CD4-positive, alpha-beta T cell treated with Interleukin-15 for 1 hour (primary cell): ENCODE data around the gene NFIC.
"Not testable (repeated sequence)": the region's sequence is repeated elsewhere in the genome, so short reads cannot be mapped to it uniquely, and the experiment has no call there.

ENCODE experiments used
- DNase-seq: peaks from one replicate; pipeline ENCODE4 v3.0.0-alpha.2; 2020

Gene NFIC

DNA sequence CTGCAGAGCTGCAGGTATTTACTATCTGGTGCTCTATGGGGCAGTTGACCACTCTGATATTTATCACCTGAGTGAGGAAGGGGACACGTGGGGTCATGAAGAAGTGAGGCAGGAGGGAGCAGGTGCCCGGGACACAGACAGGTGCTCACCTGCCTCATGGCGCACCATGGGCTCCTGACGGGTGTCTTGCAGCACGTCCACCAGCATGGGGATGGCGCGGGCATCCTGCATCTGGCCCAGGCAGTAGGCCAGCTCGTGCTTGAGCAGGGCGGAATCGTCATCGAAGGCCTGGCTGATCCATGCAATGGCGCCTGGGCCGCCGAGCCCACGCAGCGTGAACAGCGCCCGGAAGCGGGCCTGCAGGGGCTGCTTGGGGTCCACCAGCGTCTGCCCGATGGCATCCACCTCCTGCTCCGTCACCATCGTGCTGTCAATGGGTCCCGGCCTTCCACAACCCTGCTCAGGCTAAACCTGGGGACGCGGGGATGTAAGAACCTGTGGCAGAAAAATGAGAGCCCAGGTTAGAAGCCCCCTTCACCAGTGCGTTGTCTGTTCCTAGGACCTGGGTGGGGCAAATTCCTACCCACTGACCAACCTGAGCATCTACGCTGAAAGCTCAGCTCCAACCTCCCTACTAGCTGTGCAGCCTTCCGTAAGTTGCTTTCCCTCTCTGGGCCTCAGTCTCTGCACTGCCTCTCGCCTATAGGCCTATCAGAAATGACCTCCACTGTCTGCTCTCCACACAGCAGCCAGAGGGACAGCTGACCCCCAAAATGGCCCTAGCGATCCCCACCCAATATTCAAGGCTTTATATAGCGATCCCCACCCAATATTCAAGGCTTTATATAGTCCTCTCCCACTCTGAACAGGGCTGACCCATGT, 130.2 kb downstream of the NFIC start:
- no peak for DNase-seq

DNA sequence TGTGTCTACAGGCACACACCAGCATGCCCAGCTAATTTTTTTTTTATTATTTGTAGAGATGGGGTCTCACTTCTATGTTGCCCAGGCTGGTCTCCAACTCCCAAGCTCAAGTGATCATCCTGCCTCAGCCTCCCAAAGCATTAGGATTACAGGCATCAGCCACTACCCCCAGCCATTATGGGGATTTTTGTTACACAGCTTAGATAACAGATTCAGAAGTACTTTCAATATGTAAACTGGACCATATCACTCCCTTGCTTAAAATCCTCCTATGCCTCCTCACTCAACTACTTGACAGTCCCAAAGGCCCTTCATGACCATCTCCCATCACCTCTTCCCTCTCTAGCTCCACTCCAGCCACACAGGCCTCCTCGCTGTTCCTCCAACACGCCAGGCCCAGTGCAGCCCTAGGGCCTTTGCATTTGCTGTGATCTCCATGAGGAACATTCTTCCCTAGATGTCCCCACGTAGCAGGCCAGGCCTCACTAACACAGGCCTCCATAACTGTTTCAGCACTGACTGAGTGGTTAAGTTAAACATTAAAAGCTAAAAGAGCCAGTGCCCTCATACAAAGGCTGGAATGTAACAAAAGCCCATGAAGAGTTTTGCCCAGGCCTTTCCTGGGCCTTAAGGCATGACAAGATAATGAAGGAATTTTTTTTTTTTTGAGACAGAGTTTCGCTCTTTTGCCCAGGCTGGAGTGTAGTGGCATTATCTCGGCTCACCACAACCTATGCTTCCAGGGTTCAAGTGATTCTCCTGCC, 131.6 kb downstream of the NFIC start:
- no peak for DNase-seq

DNA sequence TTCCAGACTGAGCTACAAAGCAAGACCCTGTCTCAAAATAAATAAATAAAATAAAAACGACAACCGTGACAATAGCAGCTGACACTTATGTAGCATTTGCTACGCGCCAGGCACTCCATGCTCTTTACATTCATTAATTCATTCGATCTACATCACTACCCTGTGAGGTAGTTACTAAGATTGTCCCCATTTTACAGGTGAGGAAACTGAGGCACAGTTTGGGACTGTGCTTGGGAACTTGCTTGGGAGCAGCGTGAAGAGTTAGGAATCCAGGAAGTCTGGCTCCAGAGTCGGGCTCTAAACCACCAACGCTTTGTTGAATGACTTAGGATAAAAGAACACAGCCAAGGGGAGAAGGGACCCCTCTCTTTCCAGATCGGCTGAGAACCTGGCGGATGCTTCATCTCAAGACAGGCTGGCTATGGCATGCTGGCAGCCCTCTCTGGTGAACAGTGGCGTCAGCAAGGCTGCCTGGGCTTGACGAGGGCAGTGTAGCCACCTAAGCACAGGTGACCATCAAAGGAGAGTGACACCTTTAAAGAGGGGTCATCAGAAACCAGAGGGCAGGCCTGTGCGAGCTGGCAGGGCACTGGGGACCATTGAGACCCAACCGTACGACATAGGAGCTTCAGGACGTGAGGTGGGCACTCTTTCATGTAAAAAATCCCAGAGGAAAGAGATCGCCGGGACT, 133.5 kb downstream of the NFIC start:
- DNase-seq = no peak

DNA sequence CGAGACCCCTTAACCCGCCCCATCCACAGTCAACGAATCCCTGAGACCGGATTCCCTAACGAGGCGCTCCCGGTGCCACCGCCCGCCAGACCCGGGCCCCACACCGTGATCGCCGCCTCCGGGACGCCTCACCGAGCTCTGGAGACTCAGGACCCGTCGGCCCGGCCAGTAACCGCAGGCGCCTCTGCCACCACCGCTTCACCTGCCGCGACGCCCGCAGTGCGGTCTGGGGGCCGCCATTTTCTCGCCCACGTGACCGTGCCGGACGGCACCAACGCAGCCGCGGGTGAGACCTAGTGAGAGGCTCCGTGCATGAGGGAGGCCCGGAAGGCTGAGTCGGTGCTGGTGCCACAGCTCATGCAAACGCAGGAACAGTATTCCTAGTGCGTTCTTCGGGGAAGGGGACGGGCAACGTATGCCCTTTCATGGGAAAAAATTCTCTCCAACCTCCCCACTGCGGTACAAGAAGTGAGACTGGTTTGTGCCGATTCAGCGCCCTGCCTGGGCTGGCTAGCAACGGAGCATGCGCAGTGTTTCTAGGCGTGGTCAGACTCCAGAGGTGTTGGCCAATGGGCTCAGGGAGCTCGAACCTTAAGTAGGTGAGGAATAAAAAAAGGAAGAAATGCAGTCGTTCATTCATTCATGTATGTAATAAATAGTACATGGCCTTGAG, 134.2 kb downstream of the NFIC start, which contains the start of gene DOHH:
Gene DOHH, minus strand, starts transcription at position 246 of the 673 bp plus-strand sequence. CDS start 3,860 bp downstream, outside the sequence.
- peak; percentile 96 for DNase-seq

DNA sequence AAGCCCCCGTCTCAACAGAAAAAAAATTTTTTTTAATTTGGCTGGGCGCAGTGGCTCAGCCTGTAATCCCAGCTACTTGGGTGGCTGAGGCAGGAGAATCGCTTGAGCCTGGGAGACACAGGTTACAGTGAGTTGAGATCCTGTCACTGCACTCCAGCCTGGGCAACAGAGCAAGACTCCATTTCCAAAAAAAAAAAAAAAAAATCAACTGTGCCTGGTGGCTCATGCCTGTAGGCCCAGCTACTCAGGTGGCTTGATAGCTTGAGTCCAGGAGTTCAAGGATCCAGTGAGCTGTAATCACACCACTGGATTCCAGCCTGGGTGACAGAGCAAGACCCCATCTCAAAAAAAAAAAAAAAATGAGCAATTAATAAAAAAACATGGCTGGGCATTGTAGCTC, 135.4 kb downstream of the NFIC start:
- no peak for DNase-seq

DNA sequence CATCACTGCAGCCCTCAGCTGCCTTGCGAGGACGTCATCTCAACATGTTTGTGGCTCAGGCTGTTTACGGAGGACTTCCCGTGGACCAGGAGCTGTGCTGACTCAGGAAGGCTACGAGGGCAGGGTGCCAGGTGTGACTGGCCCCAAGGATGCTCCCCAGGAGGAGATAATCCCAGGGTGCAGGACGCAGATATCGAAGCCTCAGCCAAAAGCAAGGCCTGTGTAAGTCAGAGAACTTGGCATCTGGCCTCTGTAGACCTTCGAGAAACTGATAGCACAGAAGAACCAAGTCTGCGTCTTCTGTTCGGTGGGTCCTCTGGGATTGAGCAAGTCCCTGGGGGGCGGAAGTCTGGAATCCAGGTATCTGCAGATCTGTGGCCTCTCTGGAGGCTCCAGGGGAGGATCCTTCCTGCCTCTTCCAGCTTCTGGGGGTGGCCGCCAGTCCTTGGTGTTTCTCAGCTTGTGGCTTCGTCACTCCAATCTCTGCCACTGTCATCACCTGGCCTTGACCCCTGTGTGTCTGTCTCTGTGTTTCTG, 136.7 kb downstream of the NFIC start:
- DNase-seq = no peak

DNA sequence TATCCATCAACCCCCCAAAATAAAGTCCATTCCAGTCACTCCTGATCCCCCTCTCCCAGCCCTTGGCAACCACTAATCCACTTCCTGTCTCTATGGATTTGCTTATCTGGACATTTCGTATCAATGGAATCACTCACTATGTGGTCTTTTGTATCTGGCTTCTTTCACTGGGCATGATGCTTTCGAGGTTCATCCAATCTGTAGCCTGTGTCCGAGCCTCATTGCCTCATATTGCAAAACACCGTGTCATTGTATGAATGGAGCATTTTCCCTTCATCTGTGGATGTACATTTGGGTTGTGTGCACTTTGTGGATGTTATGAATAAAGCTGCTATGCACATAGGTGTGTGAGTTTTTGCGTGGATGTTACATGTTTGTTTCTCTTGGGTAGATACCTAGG, 138.4 kb downstream of the NFIC start:
- no peak for DNase-seq

DNA sequence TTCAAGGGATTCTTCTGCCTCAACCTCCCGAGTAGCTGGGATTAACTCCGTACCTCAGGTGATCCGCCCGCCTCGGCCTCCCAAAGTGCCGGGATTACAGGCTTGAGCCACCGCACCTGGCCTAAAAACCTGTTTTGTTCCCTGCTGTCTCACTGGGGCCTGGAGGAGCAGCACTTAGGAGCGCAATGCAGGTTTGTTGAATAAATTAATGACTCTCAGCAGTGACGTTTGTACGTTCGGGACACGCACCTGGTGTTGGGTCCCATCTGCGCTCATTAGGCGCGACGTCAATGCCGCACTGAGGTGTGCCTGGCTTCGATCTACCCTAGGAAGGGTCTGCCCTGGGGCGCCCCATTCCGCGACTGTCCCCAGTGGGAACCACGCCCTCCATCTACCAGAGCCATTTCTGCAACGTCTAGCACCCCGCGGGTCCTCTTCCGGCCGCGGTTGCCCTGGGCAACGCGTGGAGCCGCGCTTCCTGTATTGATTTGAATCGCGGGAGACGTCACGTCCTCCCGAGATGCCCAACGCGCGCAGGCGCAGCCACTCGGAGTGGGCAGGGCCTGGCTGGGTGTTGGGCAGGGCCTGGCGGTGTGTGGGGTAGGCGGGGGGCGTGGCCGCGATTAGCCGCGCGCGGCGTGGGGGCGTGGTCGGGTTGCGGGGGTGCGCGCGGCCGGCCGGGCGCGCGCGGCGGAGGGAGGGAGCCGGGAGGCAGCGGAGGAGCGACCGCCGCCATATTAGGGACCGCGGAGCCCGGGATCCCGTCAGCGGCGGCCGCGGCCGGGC, 139.4 kb downstream of the NFIC start, which contains the start of gene FZR1:
Gene FZR1, plus strand, starts transcription at position 714 of the 786 bp plus-strand sequence. CDS start 16,679 bp downstream, outside the sequence.
- DNase-seq = peak; percentile 100

DNA sequence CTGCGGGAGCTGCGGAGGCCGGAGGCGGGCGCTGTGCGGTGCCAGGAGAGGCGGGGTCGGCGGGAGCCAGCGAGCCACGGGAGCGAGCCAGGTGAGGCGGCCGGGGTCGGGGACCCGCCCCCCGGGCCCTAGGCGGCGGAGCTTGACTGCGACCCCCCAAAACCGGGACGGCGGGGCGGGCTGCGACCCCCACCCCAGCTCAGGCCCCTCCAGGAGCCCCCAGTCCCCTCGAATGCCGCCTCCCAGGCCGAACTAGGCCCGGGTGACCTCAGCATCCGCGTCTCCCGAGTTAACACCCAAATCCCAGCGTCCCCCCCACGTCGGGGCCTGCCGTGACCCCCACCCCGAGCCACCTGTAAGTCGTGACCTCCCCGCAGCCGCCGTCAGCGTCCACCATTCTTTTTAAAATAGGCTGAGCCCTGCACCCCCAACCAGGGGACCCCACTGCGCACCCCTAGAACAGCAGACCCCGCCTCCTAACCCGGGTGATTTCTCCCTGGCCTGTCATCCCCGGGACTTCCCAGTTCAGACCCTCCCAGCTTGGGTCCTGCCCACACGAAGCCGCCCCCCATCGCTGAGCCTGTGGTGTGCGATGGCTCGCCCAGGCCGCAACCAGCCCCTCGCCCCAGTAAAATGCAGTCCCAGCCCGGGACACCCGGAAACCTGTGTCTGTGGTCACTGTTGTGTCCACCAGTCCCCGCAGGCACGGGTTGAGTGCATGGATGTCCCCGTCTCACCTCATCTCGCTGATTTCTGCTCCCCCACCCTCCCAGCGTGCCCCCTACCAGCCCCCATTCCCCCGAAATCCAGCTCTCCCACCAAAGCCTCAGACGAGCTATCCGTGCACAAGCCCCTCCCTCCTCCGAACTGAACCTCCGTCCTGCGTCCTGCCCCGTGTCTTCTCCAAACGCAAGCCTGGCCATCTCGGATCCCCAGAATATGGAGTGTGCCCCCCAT, 140.3 kb downstream of the NFIC start:
- DNase-seq = peak; percentile 55

DNA sequence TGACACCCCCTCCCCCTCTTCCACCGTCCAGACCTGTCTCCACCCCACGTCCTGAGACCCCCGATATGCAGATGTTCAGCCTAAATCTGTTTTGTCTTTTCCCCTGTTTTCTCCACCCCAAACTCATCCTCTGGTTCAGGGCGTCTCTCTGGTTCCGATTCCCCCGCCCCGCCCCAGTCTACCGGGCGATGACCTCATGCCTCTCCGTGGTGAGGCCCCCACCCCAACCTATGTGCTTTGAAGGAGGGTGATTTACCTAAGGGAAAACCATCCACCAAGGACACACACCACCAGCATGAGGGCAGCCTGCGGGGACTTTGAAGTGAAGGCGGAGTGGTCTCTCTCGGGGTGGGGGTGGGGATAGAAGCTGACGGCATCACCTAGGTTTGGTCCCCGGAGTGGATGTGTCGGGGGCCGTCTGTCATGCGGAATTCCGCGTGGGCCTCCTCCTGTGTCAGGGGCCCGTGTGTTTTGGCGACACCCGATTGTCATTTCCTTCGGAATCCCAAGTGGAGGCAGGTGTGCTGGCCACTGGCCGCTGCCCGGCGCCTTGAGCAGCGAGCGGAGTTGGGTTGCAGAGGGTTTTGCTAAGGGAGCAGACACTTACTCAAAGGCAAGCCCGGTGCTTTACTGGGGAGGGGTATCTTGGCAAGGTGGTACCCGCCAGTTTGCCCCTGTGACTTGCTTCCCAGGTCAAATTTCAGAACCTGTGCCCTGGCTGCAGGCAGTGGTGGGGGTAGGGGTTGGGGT, 141.2 kb downstream of the NFIC start:
- peak; percentile 51 for DNase-seq

DNA sequence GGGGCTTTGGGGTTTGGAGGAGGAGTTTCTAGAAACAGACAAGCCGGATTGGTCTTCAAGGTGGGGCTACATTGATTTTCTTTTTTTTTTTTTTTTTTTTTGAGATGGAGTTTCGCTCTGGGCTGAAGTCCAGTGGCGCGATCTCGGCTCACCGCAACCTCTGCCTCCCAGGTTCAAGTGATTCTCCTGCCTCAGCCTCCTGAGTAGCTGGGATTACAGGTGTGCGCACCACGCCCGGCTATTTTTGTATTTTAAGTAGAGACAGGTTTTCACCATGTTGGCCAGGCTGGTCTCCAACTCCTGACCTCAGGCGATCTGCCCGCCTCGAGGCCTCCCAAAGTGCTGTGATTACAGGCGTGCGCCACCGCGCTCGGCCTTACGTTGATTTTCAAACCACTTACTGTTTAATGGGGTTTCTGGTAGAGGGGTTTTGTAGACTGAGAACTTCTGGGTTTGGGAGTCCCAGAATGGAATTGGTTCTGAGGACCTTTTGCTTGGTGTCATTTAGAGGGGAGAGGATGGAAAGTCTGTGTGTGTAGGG, 141.8 kb downstream of the NFIC start:
- not testable (repeated sequence) for DNase-seq

DNA sequence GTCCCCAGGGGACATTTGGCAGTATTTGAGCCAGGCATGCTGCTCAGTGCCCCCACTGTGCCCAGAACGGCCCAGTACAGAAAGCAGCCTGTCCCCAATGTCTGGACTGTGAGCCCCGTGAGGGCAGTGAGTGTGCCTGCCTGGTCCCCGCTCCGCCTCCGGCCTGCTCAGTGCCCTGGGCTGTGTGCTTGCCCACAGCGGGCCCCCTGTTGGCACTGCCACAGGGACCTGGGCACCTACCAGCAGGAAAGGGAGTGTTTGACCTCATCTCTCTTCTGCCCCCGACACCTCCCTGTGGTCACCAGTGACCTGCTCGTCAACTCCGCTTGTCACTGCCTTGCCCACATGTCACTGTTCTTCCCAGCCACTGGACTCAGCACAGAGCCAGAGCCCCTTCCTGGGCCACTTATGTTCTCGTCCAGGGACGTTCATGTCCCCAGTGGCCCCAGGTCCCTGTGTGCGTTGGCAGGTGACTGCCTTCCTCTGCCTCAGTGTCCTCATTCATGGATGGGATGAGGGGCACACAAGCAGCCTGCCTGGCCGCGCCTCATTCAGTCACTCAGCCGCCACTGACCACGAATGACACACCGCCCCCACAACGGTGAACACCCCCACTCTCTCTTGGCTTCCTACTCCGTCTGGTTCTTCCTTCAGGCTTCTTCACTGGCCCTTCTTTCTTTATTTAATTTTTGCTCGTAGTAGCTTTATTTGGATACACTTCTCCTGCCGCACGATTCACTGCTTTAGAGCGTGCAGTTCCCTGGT, 142.6 kb downstream of the NFIC start:
- no peak for DNase-seq

DNA sequence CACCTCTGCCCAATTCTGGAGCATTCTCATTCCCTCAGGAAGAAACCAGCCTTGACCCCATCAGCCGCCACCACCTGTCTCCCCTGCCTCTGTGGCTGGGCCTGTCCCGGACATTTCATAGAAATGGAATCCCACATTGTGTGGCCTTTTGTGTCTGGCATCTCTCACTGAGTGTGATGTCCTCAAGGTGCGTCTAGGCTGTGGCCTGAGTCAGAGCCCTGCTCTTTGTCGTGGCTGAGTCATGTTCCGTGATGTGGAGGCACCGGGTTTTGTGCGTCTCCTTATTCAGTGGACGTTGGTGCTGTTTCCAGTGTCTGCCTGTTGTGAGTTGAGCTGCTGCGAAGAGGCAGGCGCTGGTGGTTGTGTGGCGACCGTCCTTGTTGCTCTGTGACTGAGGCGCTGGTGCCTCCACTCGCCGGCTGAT, 143.2 kb downstream of the NFIC start:
- no peak for DNase-seq

DNA sequence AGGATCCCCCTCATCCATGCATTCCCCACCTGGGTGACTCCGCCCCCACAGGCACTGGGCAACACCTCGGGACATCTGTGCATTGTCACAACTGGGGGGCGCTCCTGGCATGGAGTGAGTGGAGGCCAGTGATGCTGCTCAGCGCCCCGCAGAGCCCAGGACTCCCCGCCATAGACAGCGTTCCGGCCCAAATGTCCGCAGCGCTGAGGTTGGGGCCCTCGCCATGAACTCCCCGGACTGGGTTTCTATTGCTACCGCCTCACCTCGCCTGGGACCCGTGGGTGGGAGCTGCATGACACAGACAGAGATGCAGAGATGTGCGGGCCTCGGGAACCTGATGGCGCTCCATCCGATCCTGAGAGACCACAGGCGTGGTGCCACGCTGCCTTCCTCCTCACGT, 144.3 kb downstream of the NFIC start:
- no peak for DNase-seq

DNA sequence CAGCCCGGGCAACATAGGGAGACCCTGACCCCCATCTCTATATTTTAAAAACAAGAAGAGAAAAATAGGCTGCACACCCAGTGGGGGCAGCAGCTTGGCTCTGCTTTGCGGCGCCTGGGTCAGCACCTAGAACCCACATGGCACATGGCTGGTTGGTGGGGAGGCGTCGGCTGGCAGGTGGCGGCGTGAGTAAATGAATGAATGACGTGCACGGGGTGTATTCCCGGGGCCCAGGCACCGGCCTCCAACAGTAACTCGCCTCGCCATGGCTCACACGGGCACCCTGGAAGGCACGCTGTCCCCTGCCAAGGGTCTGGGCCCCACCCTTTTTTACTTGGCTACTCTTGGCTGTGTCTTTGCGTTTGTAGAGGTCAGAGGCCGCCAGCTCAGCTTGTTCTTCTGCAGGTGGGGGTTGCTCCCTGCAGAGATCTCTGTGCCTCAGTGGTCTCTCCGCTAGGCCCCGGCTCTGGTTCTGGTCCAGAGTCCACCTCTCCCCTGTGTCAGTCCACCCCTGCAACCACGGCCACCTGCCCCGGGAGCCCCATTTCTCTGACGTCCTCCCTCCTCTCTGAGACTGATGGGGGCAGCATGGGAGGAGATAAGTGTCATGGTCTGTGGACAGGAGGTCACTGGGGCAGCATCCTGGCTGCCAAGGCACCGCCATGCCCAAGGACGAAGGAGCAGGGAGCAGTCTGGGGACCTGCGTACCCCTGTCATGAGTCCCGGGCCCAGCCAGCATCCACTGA, 145.3 kb downstream of the NFIC start:
- DNase-seq = no peak

DNA sequence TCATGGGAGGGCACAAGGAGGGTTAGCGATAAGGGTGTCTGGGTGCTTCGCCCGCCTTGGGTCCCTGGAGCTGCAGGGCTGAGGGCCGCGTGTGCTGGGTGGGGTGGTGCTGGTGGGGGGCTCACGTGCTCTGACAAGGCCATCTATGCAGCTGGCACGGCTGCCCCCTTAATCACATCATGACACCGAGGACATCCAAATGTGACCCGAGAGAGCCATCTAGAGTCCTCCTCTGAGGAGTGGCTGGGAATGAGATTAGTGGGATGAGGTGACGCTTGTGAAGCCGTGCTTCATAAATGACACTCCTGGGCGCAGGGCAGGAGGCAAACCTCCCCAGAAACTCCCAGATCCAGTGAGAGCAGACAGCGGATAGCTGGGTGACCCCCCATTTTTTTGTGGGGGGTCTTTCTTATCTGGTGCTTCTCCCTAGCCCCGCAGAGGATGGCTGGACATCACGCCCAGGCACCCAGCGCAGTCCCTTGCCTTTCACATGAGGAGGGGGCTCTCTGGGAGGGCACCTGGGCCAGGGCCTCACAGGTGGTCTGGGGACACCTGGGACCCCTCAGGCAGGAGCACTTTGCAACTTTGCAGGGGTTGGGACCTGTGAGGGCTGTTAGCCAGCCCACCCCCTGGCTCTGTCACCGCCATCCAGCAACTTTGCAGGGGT, 146.3 kb downstream of the NFIC start:
- no peak for DNase-seq
